ENCODE measurements around the gene TRIM9. TPM values are rescaled to one million over a fixed set of nuclear protein-coding genes. Genes with fewer than 3 reads are reported as not detected.

The TRIM9 gene
- total and polyA plus RNA-seq, 9 of the 15 experiments (the other 6 are each of a cell fraction or from before 2014, with no cell fraction given), result 0.03 to 0.15 (median 0.04) TPM; not detected in 4

DNA sequence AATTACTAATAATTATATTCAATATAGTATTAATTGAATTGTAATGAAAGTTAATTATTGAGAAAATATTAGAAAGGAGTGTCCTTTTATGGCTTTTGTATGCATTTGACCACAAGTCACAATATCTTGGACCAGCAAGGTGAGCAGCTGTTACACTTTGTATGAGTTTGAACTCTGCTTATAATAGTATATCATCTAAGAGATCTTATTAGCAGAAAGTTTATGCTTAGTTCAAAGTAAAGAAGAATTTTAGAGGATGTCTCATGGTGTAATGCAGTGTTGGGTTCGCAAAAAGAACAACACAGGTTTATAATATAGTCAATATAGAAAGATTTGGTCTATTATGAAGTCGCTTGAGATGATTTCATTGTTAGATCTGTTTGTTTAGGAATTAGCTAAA is 2.0 kb upstream of the TRIM9 start (continued):
- no peak for TF ChIP-seq GABPB1 (CRISPR knock-in tag; IDR thresholded peaks at IDR 0.05)

DNA sequence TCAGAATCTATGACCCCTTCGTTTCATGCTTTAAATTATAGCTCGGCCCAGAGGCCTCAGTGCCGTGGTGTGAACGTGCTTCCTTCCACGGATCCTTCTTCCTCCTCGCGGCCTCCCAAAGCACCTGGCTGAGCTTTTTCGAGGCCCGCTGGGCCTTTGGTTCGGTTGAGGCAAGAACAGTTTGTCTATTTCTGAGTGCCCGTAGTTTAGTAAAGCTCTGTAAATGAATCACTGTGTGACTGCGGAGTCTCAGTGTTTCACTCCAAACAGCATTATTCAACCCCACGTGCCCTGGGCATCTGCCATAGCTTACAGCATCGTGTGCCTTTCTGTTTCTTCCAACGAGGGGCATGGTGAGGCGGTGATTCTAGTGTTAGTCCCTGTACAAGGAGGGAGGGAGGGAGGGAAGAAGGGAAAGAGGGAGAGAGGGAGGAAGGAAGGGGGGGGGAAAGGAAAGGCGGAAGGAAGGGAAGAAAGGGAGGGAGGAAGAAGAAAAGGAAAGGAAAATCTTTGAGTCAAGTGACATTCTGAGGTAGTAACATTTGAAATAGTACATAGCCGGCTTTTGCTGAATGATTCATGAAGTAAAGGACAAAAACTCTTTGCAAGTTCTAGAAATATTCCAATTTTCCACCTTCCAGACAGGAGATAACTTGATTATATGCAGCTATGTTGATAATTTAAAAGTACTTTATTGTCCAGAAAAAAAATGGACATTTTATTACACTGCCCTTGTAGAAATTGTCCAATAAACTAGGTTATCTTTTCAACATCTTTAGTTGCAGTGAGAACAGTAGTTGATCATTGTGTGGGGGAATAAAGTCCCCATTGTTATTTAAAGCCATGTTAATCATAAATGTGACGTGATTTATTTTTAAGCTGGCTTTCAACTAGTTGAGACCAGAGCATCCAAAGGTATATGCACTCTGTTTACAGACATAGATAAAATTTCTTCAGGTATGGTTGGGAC is 1.2 kb upstream of the TRIM9 start:
- in situ Hi-C loops (cut with MboI), result no loop called here

More for the DNA sequence above, 1.2 kb upstream of the TRIM9 start:
- TF ChIP-seq ZEB2 (IDR thresholded peaks at IDR 0.05) (no peak), DIDO1 (tag; IDR thresholded peaks at IDR 0.05; ENCODE audit: low read depth) (no peak), HMG20B (CRISPR knock-in tag; IDR thresholded peaks at IDR 0.05) (no peak), CREM (IDR thresholded peaks at IDR 0.05; ENCODE audit: low read depth) (no peak), GABPB2 (CRISPR knock-in tag; conservative IDR thresholded peaks at IDR 0.05) (no peak), MXI1 (IDR thresholded peaks at IDR 0.05; ENCODE audit: low read depth, low read length) (no peak), SMAD4 (CRISPR knock-in tag; conservative IDR thresholded peaks at IDR 0.05) (no peak), POLR2AphosphoS2 (IDR thresholded peaks at IDR 0.05; ENCODE audit: low read length) (no peak), JUND (IDR thresholded peaks at IDR 0.05; ENCODE audit: borderline replicate concordance, low read depth, low read length) (no peak), JUND (tag; IDR thresholded peaks at IDR 0.05; ENCODE audit: borderline replicate concordance, low read depth, low read length) (no peak), KHSRP (IDR thresholded peaks at IDR 0.05) (no peak)
- TF ChIP-seq, protein P1, sequence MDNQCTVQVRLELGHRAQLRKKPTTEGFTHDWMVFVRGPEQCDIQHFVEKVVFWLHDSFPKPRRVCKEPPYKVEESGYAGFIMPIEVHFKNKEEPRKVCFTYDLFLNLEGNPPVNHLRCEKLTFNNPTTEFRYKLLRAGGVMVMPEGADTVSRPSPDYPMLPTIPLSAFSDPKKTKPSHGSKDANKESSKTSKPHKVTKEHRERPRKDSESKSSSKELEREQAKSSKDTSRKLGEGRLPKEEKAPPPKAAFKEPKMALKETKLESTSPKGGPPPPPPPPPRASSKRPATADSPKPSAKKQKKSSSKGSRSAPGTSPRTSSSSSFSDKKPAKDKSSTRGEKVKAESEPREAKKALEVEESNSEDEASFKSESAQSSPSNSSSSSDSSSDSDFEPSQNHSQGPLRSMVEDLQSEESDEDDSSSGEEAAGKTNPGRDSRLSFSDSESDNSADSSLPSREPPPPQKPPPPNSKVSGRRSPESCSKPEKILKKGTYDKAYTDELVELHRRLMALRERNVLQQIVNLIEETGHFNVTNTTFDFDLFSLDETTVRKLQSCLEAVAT (IDR thresholded peaks at IDR 0.05), result no peak
- FAIRE-seq (no peak), DNase-seq (ENCODE audit: extremely low read depth in 1 of 4, low spot score in 3 of 4) (no peak), ATAC-seq (no peak)
- H2AFZ ChIP-seq (ENCODE audit: low read depth, low read length), result no peak overlapping the region
- no peaks in the 10 kb centered on the region for H3K9me3 ChIP-seq (replicated peaks; ENCODE audit: control insufficient read depth, insufficient read depth, low read depth, low read length)
- H3K4me3 ChIP-seq, result no peak overlapping the region
- BruUV-seq (replicated peaks), result no TSS peak
- ChIA-PET CTCF (ENCODE audit: low intra/inter-chr PET ratio) (no interaction called here), POLR2A (no interaction called here)
- peaks cover 0 to 10% of the 10 kb centered on the region in 2 experiments; a peak in 2 of 5 replicates for H3K4me1 ChIP-seq (replicated peaks in 1 of 2; ENCODE audit: control insufficient read depth in 2 of 2, insufficient read depth in 2 of 2, low read length in 2 of 2)
- no peaks in the 10 kb centered on the region for H3K9me1 ChIP-seq (ENCODE audit: control insufficient read depth, insufficient read depth, low read length)
- H3K79me2 ChIP-seq (ENCODE audit: control insufficient read depth, insufficient read depth, low read length), result no peaks in the 10 kb centered on the region
- H3K9ac ChIP-seq (ENCODE audit: insufficient read depth in 1 of 2, low read depth in 2 of 2, low read length in 2 of 2), result no peak overlapping the region
- no peak overlapping the region for H3K27ac ChIP-seq (ENCODE audit: extremely low read depth, low read depth, low read length)
- WGBS (ENCODE audit: insufficient coverage, low coverage, missing lambda C conversion rate), result 15% methylated on average over 13 of the region's 19 CpGs
- no peaks in the 10 kb centered on the region; a peak in 1 of 5 replicates for H3K27me3 ChIP-seq (ENCODE audit: control insufficient read depth in 2 of 2, insufficient read depth in 2 of 2, low read length in 2 of 2)
- H3K4me2 ChIP-seq (ENCODE audit: insufficient read depth, low read length), result no peak overlapping the region
- H4K20me1 ChIP-seq (replicated peaks; ENCODE audit: control insufficient read depth, insufficient read depth, low read length), result no peaks in the 10 kb centered on the region
- no peaks in the 10 kb centered on the region for H3K36me3 ChIP-seq (ENCODE audit: control insufficient read depth, insufficient read depth, low read length)
- intact Hi-C loops (cut with micrococcal nuclease), result no loop called here

Measured in K562 (cell line).